GM21515 (cell line): Measurements from ENCODE around the gene CD81.

ENCODE experiments used
- ATAC-seq: cut with Tn5 transposase; IDR thresholded peaks from one replicate; pipeline ENCODE4 v1.9.1; 2021; ENCODE audit not compliant: unreplicated experiment

Gene CD81

DNA sequence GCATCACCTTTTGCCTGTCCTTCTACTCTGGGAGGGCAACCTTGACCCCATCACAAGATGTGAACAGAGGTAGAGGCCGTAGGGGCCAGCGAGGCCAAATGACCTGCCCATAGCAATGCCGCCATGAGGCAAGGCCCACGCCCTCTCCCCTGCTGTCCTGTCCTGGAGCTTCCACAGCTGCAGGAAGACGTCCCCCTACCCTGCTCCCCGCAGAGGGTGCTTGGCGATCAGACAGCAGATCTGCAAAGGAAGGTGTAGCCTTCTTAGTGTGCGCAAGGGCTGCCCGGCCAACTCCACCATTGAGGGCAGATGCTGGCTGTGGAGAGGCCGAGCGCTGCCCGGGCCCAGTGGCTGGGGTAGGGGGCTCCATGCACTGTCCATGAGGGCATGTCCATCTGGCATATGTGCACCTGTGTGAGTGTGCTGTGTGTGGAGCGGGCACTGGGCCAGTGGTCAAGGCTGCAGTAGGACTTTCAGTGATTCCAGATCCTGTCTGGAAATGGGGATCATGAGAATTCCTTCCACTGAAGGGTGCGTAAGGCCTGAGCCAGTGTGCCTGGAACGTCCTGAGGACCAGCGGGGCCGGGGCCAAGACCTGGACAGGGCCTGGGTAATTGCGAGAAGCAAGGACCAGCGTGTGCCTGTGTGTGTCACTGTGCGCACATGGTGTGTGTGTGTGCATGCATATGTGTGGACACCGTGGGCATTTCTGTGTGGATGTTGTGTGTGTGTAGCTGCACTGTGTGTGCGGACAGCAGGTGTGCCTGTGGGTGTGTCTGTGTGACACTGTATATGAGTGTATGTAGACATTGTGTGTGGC lies 56.2 kb downstream of the CD81 start:
- ATAC-seq = no peak

- ATAC-seq = no peak
Measured at GRCh38 chr11:2434008-2434407, 56.9 kb downstream of the CD81 start.

DNA sequence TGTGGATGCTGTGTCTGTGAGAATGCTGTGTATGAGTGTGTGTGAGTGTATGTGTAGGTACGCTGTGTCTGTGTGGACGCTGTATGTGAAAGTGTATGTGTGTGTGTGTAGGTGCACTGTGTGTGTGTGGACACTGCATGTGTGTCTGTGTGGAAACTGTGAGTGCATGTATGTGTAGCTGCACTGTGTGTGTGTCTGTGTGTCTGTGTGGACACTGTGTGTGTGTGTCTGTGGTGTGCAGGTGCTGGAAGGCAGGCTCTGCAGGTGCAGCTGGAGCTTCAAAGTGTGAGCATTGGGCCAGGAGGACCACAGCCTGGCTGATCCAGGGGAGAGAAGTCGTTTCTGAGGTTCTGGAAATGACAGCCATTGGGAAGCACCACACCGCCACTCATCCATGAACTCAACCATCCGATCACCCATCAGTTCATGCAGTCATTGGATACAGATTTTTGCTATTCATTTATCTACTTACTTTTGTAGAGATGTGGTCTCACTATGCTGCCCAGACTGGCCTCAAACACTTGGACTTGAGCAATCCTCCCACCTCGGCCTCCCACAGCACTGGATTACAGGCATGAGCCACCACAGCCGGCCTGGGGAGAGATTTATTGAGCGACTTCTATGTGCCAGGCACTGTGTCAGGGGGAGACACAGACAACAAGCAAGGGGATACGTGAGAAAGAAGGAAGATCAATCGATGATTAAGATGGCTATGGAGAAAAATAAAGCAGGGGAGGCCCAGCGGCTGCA lies 57.6 kb downstream of the CD81 start:
- no peak for ATAC-seq

DNA sequence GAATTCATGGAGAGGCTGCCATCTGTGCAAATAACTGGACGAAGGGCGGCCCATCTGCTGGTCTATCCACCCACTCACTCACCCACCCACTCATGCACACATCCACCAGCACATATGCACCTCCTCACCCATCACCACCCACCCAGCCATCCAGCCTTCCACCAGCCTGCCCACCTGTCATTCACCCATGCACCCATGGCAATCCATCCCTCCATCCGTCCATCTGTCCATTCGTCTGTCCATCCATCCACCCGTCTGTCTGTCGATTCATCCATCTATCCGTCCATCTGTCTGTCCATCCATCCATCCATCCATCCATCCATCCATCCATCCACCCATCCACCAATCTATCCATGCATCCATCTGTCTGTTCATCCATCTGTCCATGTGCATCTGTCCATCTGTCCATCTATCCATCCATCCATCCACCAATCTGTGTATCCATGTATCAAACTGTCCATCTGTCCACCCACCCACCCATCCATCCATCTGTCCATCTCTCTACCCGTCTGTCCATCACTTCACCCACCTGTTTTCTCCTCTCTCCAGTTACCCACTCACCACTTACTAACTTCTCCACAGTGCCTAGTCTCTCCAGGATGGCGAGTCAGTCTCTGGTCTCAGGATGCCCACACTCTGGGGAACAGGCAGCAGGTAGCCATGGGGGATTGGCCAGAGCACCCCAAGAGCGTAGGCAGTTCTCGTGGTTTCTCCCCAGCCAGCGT lies 58.3 kb downstream of the CD81 start:
- ATAC-seq = no peak

- ATAC-seq = no peak
Measured at GRCh38 chr11:2436013-2436520, 59.0 kb downstream of the CD81 start.

DNA sequence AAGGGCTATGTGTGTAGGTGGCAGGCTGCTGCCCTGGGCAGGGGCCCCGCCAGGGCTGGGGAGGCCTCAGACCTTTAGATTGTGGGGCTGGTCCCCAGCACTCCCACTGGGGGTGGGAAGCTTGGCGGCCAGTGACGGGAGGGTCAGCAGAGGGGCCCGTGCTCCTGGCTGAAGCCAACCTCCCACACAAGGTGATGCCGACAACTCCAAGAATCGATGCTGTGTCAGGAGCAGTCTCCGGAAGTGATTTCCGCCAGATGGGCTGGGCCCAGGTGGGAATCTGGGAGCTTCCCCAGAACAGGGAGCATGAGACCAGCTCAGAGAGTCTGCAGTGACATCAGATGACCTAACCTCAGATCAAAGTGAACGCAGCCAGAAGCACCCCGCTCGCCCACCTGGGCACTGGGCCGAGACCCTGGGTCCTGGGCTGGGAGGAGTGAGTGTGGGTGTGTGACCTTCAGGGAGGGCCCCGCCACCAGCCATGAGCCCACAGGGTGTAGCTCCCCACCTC lies 59.5 kb downstream of the CD81 start:
- no peak for ATAC-seq

GRCh38 chr11:2437516-2437915 lies 60.4 kb downstream of the CD81 start:
- no peak for ATAC-seq

DNA sequence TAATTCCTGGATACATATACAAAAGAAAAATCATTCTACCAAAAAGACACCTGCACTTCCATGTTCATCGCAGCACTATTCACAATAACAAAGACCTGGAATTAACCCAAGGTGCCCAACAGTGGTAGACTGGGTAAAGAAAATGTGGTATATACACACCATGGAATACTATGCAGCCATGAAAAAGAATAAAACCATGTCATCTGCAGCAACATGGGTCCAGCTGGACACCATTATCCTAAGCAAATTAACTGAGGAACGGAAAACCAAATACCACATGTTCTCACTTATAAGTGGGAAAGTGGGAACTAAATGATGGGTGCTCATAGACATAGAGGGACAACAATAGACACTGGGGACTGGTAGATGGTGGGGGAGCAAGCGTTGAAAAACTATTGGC lies 62.7 kb downstream of the CD81 start:
- ATAC-seq = no peak

GRCh38 chr11:2440646-2441045 lies 63.5 kb downstream of the CD81 start:
- ATAC-seq = no peak

DNA sequence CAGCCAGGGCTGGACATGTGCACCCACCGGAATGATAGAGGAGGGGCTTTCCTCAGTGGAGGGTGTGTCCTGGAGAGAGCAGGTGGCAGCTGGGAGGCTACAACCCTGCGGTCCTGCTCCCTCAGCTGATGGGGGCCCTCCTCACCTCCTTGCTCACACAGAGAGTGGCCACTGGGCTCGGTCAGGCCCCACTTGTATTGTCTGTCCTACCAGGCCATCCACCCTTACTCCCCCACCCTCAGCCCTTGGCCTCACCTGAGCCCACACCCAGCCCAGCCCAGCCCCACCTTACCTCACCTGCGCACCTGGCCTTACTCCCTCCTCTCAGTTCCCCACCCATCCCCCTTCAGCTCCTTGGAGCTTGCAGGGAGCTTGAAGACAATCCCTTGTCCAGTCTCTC lies 64.1 kb downstream of the CD81 start:
- no peak for ATAC-seq

GRCh38 chr11:2442589-2442988 lies 65.5 kb downstream of the CD81 start:
- ATAC-seq = no peak

GRCh38 chr11:2443406-2443805 lies 66.3 kb downstream of the CD81 start:
- no peak for ATAC-seq

GRCh38 chr11:2443881-2444820 lies 67.0 kb downstream of the CD81 start, which contains the start of gene TRPM5:
TSS of gene TRPM5 (minus strand) at chr11:2444514. CDS start at chr11:2423036, 21,478 bp downstream.
- ATAC-seq = no peak

DNA sequence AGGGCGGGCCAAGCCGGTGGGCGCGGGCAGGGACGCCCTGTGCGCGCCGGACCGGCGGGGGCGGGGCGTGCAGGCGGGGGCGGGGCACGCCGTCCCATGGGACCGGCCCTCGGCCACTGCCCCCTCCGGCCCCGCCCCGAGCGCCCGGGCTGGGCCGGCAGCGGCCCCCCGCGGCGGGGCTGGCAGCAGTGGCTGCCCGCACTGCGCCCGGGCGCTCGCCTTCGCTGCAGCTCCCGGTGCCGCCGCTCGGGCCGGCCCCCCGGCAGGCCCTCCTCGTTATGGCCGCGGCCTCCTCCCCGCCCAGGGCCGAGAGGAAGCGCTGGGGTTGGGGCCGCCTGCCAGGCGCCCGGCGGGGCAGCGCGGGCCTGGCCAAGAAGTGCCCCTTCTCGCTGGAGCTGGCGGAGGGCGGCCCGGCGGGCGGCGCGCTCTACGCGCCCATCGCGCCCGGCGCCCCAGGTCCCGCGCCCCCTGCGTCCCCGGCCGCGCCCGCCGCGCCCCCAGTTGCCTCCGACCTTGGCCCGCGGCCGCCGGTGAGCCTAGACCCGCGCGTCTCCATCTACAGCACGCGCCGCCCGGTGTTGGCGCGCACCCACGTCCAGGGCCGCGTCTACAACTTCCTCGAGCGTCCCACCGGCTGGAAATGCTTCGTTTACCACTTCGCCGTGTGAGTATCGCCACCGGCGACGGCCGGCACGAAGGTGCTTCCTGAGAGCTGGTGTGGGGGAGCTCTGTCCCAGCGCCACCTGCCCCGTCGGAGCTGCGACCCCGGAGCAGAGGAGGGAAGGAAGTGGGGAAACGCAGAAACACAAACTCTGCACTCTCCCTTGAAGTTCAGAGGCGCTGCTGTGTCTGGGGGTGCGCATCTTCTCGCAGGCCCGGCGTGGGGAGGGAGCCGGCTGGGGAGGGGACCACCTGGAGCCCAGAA lies 68.0 kb downstream of the CD81 start, which contains the start of gene KCNQ1:
Gene KCNQ1, plus strand, starts transcription at position 188 of the 925 bp plus-strand sequence. Its CDS starts 91 bp downstream, at position 279.
- ATAC-seq = no peak

GRCh38 chr11:2445746-2446551 lies 68.8 kb downstream of the CD81 start:
- no peak for ATAC-seq

DNA sequence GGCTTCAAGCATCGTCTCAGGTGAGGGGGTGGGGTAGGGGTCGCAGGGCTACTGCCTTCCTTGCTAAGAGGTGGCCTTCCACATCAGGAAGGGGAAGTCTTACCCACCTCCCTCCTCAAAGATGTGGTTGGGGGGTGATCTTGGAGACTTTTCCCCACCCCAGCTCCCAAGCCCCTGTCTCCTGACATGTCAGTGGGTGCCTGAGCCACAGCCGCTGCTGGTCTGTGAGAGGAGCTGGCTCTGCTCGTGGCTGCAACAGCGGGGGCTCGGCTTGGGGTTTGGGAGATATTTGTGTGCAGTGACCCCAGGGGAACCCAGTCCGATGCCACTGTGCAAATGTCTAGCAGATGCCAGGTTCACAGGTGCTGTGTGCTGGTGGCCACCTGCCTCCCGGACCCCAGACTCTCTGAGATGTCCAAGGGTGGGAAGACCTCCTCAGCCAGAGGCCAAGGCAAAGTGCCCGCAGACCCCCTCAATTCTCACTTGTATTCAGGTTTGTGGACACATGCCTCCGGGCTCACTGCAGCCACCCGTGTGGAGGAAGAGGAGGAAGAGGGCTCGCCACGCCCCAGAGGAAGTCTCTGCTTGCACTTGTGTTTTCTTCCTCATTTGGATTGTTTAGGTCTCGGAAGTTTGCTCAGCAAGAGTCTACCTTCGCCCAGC lies 69.6 kb downstream of the CD81 start:
- ATAC-seq = no peak
